GM21737 (cell line): ENCODE measurements around the gene PTBP2.
A peak's percentile ranks its signal among the peaks of the same experiment; 100 is the strongest.

Experiments
- ATAC-seq: cut with Tn5 transposase; IDR thresholded peaks from one replicate; pipeline ENCODE4 v1.9.1; 2021; ENCODE audit warnings: mild to moderate bottlenecking, moderate library complexity; ENCODE audit not compliant: unreplicated experiment

Gene PTBP2

DNA sequence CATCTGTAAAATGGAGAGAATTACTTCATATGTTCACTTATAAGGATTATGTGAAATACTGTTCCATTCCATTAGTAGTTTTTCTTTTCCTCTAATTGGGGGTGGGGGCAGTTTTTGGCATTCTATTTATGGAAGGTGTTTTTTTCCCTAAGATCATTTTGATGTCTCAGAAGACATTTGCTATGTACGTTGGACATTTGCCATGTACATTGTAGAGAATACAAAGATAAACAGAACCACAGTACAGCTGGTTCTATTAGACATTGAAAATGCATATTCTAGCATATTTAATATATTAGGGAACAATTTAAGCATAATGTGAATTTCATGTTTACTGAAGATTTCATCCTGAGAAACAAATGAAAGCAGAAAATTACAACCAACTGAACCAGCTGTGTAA, 98.5 kb downstream of the PTBP2 start:
- no peak for ATAC-seq

DNA sequence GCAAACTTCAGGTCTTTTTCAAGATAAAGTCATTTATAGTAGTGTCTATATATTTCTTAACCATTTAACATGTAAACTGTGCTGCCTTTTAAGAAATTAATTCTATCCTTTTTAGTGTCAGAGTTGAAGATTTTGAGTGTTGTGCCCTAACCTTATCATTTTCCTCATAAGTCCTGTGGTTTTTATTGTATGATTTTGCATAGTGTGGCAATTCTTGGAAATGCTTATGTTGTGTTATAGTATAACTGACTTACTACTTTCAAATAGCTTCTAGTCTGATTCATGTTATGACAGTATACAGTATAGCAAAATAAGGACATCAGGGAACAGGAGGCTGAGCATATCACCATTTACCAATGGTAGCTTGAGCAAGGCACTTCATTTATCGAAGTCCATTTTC, 99.1 kb downstream of the PTBP2 start:
- ATAC-seq = no peak

- ATAC-seq = no peak
These were observed 103.6 kb downstream of the PTBP2 start for GRCh38 chr1:96825231-96825630.

GRCh38 chr1:96825950-96826576, 104.5 kb downstream of the PTBP2 start:
- ATAC-seq = no peak

DNA sequence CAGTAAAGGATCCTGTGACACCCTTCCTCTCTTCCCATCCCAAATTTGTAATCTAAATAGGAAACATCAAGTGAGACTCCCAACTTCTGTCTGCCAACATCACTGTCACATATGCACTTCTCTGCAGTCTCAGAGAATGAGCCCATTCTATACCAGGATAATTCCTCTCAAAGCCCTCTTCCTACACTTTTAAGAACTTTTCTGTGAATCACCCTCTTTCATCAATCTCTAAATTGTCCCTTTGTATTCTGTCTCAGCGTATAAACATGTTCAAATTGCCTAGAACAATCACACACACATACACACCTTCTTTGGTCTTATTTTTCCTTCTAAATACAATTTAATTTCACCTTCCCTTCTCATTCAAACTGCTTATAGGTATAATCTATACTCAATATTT, 111.8 kb downstream of the PTBP2 start:
- ATAC-seq = no peak

GRCh38 chr1:96834986-96835385, 113.4 kb downstream of the PTBP2 start:
- ATAC-seq = no peak

GRCh38 chr1:96837057-96837780, 115.6 kb downstream of the PTBP2 start:
- ATAC-seq = no peak

- no peak for ATAC-seq
These were observed 116.2 kb downstream of the PTBP2 start for GRCh38 chr1:96837781-96838216.

- no peak for ATAC-seq
These were observed 118.8 kb downstream of the PTBP2 start for GRCh38 chr1:96840396-96840795.

DNA sequence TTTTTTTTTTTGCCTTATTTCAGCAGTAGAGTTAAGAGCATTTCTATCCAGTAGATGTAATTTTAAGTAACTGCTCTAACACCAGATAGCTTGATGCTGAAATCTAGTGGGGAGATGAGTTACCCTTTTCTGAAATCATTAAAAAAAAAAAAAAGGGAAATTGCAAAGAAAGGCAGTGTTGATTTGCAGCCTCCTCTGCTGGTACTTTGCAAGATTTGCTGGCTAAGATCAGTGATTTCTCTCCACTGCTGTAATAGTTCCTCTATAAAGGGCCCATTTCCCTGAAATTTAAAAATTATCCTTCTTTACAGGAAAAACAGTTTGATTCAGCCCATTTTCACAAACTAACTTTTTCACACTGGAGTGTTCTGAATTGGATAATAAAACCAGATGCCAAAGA, 120.6 kb downstream of the PTBP2 start:
- ATAC-seq = no peak

DNA sequence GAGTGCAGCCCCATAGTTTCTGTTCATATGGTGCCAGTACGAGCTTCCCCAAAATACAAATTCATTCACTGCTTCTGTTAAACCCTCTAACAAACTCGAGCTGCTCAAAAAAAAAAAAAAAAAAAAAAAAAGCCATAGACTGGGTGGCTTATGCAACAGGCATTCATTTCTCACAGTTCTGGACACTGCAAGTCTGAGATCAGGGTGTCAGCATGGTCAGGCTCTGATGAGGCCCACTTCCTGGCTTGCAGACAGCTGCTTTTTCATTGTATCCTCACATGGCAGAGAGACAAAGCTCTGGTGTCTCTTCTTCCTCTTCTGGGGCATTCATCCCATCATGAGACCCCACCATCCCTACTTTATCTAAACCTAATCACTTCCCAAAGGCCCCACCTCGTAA, 121.6 kb downstream of the PTBP2 start:
- no peak for ATAC-seq

GRCh38 chr1:96843601-96844000, 122.0 kb downstream of the PTBP2 start:
- no peak for ATAC-seq

DNA sequence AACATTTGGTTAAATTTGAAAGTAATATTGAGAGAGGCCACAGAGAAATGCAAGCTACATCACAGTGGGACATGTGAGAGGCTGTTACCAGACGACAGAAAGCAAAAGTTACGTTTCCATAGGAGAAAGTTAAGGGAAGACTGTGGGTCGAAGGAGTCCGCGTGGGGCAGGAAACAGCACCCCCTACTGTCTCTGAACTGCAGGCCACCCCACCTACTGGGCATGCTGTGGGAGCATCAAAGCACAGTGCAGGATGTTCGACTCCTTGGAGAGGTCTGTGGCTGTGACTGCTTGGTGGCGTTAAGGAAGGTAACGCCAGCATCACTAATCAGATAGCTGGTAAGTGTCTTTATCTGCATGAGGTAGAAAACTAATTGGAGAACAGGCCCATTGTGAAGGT, 123.9 kb downstream of the PTBP2 start:
- peak; percentile 83 for ATAC-seq

DNA sequence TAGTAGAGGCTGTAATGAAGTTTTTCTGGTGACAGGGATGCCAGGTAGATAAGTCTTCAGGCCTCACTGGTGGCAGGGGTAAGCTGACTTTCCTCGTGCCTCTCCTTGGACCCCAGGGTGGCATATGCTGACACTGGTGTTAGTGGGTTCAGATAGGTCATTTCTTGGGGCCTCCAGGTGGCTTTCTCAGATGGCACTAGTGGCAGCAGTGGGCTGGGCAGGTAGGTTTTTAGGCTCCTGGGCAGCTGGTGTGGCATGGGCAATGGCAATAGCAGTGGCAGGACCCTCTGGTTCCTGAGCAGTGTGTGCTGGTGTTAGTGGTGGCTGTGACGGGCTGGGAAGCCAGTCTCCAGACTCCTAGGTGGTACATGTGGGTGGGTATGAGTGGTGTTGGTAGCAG, 140.3 kb downstream of the PTBP2 start:
- ATAC-seq = no peak

GRCh38 chr1:96863449-96863848, 141.9 kb downstream of the PTBP2 start:
- ATAC-seq = no peak
